HG02943 (cell line): Measurements from ENCODE around the gene CENPM.

Experiments used
- ATAC-seq: cut with Tn5 transposase; IDR thresholded peaks from one replicate; pipeline ENCODE4 v1.9.1; 2021; ENCODE audit warnings: mild to moderate bottlenecking, low read depth, moderate library complexity; ENCODE audit not compliant: unreplicated experiment

The CENPM gene

GRCh38 chr22:41933411-41934177 is 13.4 kb downstream of the CENPM start:
- no peak for ATAC-seq

GRCh38 chr22:41932353-41932752 is 14.6 kb downstream of the CENPM start:
- no peak for ATAC-seq

- no peak for ATAC-seq
Observed at GRCh38 chr22:41931701-41932269, 15.2 kb downstream of the CENPM start.

GRCh38 chr22:41929418-41929810 is 17.5 kb downstream of the CENPM start:
- ATAC-seq = no peak

- ATAC-seq = no peak
Observed at GRCh38 chr22:41928593-41929417, 18.1 kb downstream of the CENPM start.

GRCh38 chr22:41927813-41928212 is 19.1 kb downstream of the CENPM start:
- ATAC-seq = no peak

- ATAC-seq = no peak
Observed at GRCh38 chr22:41925783-41926460, 21.0 kb downstream of the CENPM start.

- no peak for ATAC-seq
Observed at GRCh38 chr22:41923595-41924276, 23.2 kb downstream of the CENPM start.

- no peak for ATAC-seq
Observed at GRCh38 chr22:41922940-41923594, 23.9 kb downstream of the CENPM start.

- ATAC-seq = no peak
Observed at GRCh38 chr22:41922328-41922727, 24.6 kb downstream of the CENPM start.

- ATAC-seq = peak; percentile 20
Observed at GRCh38 chr22:41920271-41920976, 26.5 kb downstream of the CENPM start.

- ATAC-seq = peak; percentile 47
Observed at GRCh38 chr22:41919357-41920224, 27.4 kb downstream of the CENPM start.

GRCh38 chr22:41917903-41918791 is 28.8 kb downstream of the CENPM start:
- no peak for ATAC-seq

GRCh38 chr22:41917375-41917902 is 29.5 kb downstream of the CENPM start:
- ATAC-seq = no peak

- ATAC-seq = no peak
Observed at GRCh38 chr22:41916745-41917358, 30.1 kb downstream of the CENPM start.

- no peak for ATAC-seq
Observed at GRCh38 chr22:41915786-41916493, 31.0 kb downstream of the CENPM start.
